HG03097 (cell line): ENCODE results near the gene TTLL6.
"Not testable (repeated sequence)": the region's sequence is repeated elsewhere in the genome, so short reads cannot be mapped to it uniquely, and the experiment has no call there.

Experiments used
- ATAC-seq: cut with Tn5 transposase; IDR thresholded peaks from one replicate; pipeline ENCODE4 v1.9.1; 2021; ENCODE audit not compliant: unreplicated experiment, low FRiP score

The TTLL6 gene

DNA sequence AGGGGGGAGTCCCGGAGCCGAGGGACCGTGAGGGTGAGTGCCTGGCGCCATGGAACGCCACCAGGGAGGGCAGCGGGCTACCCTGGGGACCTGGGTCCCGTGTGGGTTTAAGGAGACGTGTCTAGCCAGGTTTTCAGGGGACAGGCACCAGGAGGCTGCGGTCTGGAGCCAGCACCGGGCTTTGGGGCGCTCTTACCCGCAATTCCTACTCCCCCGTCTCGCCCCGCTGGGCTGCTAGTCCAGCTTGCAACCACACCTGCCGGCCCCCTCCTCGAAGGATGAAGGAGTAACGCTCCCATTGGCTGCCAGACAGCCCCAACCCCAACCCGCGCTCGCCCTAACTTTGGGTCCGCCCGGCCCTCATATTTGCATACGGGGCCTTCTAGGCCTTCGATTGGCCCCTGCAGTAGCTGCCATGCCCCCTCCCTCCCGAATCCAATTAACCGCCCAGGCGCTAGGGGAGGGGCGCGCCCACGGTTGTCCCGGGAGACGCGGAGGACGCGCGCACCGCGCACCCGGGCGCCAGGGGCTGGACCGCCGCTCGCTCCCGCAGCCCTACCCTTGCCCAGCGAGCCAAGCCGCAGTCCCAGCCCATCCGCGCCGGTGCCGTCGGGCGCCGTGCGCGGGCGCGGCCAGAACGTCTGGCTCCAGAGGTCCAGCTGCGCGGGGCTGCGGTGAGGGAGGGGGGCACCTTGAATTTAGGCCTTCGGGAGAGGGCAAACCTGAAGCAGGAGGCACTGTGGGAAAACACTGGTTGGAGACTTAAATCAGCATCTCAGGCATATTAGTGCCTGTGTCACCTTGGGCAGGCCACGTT is at the start of gene TTLL6:
TSS of gene TTLL6 (minus strand) at position 456 of the 817 bp plus-strand sequence. CDS start at position 299, 157 bp downstream.
- ATAC-seq: no peak

DNA sequence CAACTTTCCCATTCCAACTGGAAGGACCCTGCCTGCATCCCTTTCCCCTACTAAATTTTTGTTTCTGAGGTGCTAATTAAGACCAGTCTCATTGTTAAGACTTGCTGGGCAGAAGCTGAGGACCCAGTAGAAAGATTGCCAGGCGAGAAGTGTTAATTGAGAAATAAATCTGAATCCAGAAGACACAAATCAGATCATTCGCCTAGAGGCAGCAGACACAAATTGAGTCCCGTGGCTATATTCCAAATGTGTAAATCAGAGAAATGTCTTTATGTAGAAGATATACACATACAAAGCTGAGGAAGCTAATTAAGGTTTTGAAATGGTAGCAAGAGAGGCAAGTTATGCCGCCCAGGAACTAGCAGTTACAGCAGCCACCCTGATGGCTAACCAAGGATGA is 43.4 kb upstream of the TTLL6 start:
- no peak for ATAC-seq

- no peak for ATAC-seq
These were observed 43.0 kb upstream of the TTLL6 start for GRCh38 chr17:48860034-48860433.

DNA sequence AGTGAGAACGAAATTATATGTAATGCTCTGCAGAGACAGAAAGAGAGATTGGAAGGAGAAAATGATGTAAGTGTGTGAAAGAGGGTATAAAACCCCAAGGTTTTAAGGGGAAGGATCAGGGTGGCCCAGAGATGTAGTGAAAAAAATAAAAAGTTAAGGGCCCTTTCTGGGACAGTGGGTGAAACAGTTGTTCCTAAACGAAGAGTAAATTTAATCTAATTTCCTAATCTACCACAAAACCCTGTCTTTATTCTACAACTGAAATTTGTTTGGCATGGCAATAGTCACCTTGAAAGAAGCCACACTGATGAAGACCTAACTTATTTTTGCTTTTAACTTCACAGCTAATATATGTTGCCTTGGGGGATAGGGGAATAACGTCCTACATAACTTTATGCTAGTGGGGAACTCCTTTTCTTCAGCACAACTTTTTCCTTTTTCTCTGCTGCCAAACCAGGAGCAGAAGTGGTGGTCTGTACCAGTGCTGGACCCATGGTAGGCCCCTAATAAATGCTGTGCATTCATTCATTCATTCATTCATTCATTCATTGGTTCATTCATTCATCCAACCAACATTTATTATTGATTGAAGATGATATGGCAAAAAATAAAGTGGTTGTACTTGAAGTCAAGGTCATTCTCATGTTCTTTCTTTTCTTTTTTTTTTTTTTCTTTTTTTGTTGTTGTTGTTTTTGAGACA is 39.2 kb upstream of the TTLL6 start:
- no peak for ATAC-seq

- ATAC-seq: no peak
These were observed 37.9 kb upstream of the TTLL6 start for GRCh38 chr17:48854774-48855476.

GRCh38 chr17:48850792-48851323 is 33.8 kb upstream of the TTLL6 start:
- no peak for ATAC-seq

- no peak for ATAC-seq
These were observed 26.3 kb upstream of the TTLL6 start for GRCh38 chr17:48843187-48843900.

- no peak for ATAC-seq
These were observed 25.7 kb upstream of the TTLL6 start for GRCh38 chr17:48842746-48843145.

DNA sequence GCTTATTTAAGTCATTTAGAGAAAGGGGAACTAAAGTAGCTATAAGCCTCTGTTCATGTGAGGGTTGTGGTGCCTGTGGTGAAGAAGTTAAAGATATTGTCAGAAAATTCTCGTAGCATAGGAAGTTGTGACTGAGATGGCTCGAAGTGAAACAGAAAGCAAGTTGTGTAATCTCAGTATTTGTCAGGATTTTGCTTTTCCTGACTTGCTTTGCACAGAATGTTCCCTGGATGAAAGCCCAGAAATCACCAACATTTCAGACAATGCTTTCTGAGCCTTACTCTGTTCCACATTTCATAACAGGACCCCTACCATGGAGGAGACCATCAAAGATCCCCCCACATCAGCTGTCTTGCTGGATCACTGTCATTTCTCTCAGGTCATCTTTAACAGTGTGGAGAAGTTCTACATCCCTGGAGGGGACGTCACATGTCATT is 24.4 kb upstream of the TTLL6 start:
- peak; percentile 65 for ATAC-seq

DNA sequence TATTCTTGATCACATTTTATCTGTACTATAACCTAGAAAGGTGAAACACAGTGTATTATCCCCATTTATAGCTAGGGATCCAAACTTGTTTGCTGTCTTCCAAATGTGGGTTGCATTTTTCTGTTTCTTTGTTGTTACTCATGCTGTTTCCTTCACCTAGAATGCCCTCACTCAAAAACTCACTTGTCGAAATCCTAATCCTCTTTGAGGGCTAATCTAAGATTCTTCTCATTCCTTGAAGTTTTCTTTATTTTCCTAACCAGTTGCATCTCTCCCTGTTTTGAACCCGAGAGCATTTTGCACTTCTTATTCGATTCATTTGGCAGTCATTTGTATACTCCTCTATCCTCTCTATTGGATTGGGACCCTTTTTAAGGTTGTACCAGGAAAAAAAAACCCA is 23.4 kb upstream of the TTLL6 start:
- no peak for ATAC-seq

DNA sequence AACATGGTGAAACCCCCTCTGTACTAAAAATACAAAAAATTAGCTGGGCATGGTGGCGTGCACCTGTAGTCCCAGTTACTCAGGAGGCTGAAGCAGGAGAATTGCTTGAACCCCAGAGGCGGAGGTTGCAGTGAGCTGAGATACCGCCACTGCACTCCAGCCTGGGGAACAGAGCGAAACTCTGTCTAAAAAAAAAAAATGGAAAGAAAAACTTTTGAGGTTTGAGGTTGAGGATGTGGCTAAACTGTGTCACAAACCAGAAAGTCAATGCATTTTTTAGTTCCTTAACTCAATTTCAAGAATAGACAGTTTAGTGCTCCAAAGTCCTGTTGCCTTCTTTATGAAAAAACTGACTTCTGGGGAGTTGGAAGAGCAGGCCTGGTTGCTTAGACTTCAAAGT is 20.4 kb upstream of the TTLL6 start:
- not testable (repeated sequence) for ATAC-seq

DNA sequence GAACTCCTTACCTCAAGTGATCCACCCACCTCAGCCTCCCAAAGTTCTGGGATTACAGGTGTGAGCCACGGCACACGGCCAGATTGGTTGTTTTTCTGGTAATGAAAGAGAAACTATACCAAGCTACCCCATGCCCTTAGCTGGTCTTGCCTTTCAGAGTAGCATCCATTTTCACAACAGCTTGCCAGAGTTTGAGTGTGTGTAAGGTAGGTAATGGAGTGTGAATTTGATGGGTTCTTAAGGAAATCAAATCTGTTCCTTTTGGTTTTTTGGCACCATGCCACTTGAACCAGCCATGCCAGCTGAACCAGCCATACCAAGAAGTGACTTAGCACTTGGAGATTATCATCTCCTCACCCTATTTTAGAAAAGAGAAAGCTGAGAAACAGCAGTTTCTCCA is 18.9 kb upstream of the TTLL6 start:
- ATAC-seq: no peak

DNA sequence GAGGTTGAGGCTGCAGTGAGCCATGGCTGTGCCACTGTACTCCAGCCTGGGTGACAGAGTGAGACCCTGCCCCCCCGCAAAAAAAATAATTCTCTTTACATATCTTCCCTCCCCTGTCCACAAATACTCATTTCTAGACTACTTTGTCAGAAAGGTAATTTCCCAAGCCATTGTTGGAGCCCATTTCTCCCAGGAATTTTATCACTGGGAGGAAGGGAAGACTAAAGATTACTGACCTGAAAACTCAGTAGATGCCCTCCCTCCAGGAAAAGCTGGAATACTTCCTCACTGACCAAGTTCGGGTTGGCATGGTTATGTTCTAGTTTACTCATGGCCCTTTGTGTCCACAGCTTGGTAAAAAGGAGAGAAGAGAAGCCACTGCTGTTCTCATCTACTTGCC is 17.9 kb upstream of the TTLL6 start:
- no peak for ATAC-seq

DNA sequence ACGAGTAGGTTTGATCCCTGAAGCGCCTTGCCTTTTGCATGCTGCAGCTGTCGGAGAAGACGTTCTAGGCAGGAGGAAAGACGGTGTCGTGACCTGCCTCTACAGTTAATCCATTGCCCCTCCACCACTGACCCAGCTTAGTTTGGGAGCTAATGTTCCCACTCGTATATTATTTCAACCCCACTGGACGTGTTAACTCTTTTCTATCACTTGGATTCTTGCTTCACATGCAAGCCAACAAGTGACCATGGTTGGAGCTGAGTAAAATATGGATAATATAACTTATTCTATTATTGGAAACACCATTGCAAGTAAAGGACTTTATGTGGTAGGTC is 14.5 kb upstream of the TTLL6 start:
- no peak for ATAC-seq

- ATAC-seq: peak; percentile 77
These were observed 14.0 kb upstream of the TTLL6 start, which contains the start of gene CALCOCO2 for GRCh38 chr17:48830840-48831548. Gene CALCOCO2, plus strand, starts transcription at chr17:48831035. Its CDS starts 10,673 bp downstream, at chr17:48841708.

DNA sequence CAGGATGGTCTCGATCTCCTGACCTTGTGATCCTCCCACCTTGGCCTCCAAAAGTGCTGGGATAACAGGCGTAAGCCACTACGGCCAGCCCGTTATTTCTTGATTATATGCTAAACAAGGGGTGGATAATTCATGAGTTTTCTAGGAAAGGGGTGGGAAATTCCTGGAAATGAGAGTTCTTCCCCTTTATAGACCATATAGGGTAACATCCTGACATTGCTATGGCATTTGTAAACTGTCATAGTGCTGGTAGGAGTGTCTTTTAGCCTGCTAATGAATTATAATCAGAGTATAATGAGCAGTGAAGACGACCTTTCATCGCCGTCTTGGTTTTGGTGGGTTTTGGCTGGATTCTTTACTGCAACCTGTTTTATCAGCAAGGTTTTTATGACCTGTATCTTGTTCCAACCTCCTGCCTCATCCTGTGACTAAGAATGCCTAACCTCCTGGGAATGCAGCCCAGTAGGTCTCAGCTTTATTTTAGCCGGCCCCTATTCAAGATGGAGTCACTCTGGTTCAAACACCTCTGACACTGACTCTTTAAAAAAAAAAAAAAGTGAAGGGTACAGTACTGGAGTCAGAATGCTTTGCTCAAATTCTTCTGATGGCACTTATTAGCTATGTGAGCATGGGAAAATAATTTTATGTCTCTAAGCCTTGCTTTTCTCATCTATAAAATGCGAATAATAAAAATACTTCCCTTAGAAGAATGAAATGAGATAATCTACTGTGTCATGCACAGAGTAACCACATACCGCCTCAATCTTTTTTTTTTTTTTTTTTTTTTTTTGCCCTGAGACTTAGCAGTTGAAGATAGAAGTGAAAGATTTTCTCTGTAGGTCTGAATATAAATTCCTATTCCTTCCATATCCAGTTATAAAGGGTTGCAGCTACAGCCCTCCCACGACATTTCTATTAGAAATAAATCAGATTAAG is 8.7 kb upstream of the TTLL6 start:
- no peak for ATAC-seq

- not testable (repeated sequence) for ATAC-seq
These were observed 3.9 kb upstream of the TTLL6 start for GRCh38 chr17:48820936-48821335.

DNA sequence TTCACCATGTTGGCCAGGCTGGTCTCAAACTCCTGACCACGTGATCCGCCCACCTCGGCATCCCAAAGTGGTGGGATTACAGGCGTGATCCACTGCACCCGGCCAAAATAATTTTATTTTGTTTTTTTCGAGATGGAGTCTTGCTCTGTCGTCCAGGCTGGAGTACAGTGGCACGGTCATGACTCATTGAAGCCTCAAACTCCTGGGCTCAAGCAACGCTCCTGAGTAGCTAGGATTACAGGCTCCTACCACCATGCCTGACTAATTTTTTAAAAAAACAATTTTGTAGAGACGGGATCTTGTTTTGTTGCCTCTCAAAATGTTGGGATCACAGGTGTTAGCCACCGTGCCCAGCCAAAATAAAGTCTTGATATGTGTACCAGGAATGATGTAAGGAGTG is 2.4 kb upstream of the TTLL6 start:
- ATAC-seq: no peak

DNA sequence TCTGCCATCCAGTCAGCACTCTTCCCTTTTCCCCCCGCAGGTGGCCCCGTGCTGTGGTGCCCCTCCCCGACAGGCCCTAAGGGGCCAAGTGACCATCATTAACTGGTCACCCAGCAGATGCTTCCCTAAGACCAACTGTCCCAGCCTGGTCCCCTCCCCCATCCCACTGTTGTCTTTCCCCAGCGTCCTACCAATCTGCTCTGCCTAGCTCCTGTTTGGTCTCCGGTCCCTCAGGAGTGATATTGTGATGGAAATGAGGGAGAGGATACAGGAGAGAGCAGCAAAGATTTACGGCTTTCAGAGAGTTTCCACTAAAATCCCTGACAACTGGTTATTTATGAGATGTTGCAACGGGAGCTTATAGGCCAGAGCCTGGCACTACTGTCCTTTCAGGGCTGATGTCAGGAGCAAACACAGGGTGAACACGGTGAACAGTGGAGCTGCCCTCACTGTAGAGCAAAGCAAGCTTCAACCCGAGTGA is 1.4 kb upstream of the TTLL6 start:
- ATAC-seq: no peak
